ENCODE results near the gene DTYMK. TPM values are rescaled to one million over a fixed set of nuclear protein-coding genes. Genes with fewer than 3 reads are reported as not detected.
A peak's percentile ranks its signal among the peaks of the same experiment; 100 is the strongest.

The DTYMK gene
- total and polyA plus RNA-seq, 10 of the 15 experiments (the other 5 are each of a cell fraction or from before 2014, with no cell fraction given), result 7.0 to 220 (median 59.3) TPM

DNA sequence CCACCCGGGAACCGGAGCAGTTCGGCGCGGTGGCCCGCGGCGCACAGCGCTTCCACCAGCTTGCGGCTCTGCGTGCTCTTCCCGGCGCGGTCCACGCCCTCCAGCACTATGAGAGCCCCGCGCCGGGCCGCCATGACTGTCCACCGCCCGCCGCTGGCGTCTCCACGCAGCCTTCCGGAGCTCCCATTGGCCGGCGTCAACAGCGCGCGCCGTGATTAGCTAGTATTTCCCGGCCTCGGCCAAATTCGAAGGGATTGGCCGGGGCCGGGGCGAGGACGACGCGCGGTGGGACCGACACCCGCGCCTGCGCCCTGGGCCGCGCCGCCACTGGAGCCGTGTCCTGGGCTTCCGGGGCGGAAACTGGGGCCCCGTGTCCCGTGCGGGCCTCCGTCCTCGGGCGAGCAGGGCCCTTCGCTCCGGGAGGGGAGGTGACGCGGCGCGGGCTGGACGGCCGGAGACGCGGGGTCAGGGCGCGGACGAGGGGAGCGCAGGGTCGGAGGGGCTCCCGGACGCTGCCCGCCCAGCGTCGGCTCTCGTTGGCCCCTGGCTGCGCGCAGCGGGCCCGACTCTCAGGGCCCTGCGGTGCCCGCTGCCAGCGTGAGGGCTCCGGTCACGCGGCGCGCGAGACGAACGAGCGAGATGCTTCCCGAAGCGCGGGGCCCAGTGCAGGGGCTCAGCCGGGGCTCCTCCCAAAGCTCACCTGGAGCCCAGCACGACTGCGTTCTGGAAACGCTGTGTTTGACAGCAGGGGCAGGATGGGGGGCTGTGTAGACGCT, at the start of gene DTYMK (continued):
- TF ChIP-seq, protein P1, sequence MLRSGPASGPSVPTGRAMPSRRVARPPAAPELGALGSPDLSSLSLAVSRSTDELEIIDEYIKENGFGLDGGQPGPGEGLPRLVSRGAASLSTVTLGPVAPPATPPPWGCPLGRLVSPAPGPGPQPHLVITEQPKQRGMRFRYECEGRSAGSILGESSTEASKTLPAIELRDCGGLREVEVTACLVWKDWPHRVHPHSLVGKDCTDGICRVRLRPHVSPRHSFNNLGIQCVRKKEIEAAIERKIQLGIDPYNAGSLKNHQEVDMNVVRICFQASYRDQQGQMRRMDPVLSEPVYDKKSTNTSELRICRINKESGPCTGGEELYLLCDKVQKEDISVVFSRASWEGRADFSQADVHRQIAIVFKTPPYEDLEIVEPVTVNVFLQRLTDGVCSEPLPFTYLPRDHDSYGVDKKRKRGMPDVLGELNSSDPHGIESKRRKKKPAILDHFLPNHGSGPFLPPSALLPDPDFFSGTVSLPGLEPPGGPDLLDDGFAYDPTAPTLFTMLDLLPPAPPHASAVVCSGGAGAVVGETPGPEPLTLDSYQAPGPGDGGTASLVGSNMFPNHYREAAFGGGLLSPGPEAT (IDR thresholded peaks at IDR 0.05; ENCODE audit: low read depth), result peak; percentile 53; the same call in 1 of the 2 replicates
- TF ChIP-seq ZNF384 (IDR thresholded peaks at IDR 0.05; ENCODE audit: borderline replicate concordance, low read depth, low read length) (no peak), HCFC1 (IDR thresholded peaks at IDR 0.05; ENCODE audit: low read length) (peak; percentile 61), PML (IDR thresholded peaks at IDR 0.05; ENCODE audit: low read length) (peak; percentile 46; the same call in 1 of the 2 replicates), NFXL1 (IDR thresholded peaks at IDR 0.05; ENCODE audit: borderline replicate concordance) (peak; percentile 54; the same call in 1 of the 2 replicates), ZBED1 (IDR thresholded peaks at IDR 0.05; ENCODE audit: borderline replicate concordance) (no peak; the same call in 1 of the 2 replicates), BHLHE40 (IDR thresholded peaks at IDR 0.05; ENCODE audit: borderline replicate concordance in 1 of 2, low read depth in 2 of 2, low read length in 1 of 2) (peak; percentile 50 to 94; a peak in 3 of 4 replicates), POLR2AphosphoS5 (IDR thresholded peaks at IDR 0.05; ENCODE audit: low read length) (peak; percentile 85), EZH2 (IDR thresholded peaks at IDR 0.05; ENCODE audit: borderline replicate concordance, control insufficient read depth, low read depth, low read length) (no peak), EGR1 (IDR thresholded peaks at IDR 0.05; ENCODE audit: borderline replicate concordance in 1 of 2, low read depth in 2 of 2, low read length in 2 of 2) (peak; percentile 7 to 73; a peak in 2 of 3 replicates), SREBF1 (IDR thresholded peaks at IDR 0.05; ENCODE audit: low read length) (no peak), RB1 (IDR thresholded peaks at IDR 0.05; ENCODE audit: borderline replicate concordance) (no peak; the same call in 1 of the 2 replicates), ZNF622 (IDR thresholded peaks at IDR 0.05) (no peak), EP300 (IDR thresholded peaks at IDR 0.05; ENCODE audit: borderline replicate concordance in 1 of 2, control insufficient read depth in 1 of 2, low read depth in 2 of 2, low read length in 2 of 2) (no peak), SMC3 (IDR thresholded peaks at IDR 0.05; ENCODE audit: borderline replicate concordance, low read length) (no peak)
- TF ChIP-seq, protein P2, sequence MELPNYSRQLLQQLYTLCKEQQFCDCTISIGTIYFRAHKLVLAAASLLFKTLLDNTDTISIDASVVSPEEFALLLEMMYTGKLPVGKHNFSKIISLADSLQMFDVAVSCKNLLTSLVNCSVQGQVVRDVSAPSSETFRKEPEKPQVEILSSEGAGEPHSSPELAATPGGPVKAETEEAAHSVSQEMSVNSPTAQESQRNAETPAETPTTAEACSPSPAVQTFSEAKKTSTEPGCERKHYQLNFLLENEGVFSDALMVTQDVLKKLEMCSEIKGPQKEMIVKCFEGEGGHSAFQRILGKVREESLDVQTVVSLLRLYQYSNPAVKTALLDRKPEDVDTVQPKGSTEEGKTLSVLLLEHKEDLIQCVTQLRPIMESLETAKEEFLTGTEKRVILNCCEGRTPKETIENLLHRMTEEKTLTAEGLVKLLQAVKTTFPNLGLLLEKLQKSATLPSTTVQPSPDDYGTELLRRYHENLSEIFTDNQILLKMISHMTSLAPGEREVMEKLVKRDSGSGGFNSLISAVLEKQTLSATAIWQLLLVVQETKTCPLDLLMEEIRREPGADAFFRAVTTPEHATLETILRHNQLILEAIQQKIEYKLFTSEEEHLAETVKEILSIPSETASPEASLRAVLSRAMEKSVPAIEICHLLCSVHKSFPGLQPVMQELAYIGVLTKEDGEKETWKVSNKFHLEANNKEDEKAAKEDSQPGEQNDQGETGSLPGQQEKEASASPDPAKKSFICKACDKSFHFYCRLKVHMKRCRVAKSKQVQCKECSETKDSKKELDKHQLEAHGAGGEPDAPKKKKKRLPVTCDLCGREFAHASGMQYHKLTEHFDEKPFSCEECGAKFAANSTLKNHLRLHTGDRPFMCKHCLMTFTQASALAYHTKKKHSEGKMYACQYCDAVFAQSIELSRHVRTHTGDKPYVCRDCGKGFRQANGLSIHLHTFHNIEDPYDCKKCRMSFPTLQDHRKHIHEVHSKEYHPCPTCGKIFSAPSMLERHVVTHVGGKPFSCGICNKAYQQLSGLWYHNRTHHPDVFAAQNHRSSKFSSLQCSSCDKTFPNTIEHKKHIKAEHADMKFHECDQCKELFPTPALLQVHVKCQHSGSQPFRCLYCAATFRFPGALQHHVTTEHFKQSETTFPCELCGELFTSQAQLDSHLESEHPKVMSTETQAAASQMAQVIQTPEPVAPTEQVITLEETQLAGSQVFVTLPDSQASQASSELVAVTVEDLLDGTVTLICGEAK (IDR thresholded peaks at IDR 0.05; ENCODE audit: borderline replicate concordance), result no peak
- TF ChIP-seq, protein P3, sequence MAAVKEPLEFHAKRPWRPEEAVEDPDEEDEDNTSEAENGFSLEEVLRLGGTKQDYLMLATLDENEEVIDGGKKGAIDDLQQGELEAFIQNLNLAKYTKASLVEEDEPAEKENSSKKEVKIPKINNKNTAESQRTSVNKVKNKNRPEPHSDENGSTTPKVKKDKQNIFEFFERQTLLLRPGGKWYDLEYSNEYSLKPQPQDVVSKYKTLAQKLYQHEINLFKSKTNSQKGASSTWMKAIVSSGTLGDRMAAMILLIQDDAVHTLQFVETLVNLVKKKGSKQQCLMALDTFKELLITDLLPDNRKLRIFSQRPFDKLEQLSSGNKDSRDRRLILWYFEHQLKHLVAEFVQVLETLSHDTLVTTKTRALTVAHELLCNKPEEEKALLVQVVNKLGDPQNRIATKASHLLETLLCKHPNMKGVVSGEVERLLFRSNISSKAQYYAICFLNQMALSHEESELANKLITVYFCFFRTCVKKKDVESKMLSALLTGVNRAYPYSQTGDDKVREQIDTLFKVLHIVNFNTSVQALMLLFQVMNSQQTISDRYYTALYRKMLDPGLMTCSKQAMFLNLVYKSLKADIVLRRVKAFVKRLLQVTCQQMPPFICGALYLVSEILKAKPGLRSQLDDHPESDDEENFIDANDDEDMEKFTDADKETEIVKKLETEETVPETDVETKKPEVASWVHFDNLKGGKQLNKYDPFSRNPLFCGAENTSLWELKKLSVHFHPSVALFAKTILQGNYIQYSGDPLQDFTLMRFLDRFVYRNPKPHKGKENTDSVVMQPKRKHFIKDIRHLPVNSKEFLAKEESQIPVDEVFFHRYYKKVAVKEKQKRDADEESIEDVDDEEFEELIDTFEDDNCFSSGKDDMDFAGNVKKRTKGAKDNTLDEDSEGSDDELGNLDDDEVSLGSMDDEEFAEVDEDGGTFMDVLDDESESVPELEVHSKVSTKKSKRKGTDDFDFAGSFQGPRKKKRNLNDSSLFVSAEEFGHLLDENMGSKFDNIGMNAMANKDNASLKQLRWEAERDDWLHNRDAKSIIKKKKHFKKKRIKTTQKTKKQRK (IDR thresholded peaks at IDR 0.05; ENCODE audit: low read depth, low read length), result no peak
- TF ChIP-seq, protein P4, sequence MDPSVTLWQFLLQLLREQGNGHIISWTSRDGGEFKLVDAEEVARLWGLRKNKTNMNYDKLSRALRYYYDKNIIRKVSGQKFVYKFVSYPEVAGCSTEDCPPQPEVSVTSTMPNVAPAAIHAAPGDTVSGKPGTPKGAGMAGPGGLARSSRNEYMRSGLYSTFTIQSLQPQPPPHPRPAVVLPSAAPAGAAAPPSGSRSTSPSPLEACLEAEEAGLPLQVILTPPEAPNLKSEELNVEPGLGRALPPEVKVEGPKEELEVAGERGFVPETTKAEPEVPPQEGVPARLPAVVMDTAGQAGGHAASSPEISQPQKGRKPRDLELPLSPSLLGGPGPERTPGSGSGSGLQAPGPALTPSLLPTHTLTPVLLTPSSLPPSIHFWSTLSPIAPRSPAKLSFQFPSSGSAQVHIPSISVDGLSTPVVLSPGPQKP (IDR thresholded peaks at IDR 0.05; ENCODE audit: low read depth, low read length), result peak; percentile 76

All from GM12878 (cell line).